Measurements from ENCODE around the gene FGFR4.
A peak's percentile ranks its signal among the peaks of the same experiment; 100 is the strongest.

The FGFR4 gene

DNA sequence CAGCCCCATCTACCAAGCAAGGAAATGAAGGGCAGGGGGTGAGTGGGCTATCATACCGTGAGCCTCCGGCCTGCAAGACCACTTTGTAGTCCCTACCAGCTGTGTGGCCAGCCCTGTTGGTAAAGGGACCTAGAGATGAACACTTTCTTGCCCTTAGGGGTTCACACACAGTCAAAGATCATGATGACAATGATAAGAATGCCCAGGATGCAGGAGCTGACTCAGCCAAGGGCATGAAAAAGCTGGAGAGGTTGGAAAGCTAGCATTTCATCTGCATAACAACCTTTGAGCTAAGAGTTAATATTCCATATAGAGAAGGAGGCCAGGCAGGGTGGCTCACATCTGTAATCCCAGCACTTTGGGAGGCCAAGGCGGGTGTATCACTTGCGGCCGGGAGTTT, 19.2 kb upstream of the FGFR4 start:
- H3K4me1 ChIP-seq (ENCODE audit: insufficient read depth, low read length, severe bottlenecking) = peaks cover 24% of the 10 kb centered on the region
- H3K27ac ChIP-seq (ENCODE audit: low read depth, low read length, poor library complexity, severe bottlenecking) = no peak overlapping the region
- no peaks in the 10 kb centered on the region for H4K20me1 ChIP-seq (ENCODE audit: insufficient read depth, low read length)
- no peak overlapping the region for H3K9ac ChIP-seq (ENCODE audit: low read length)
- no peak overlapping the region for H3K4me3 ChIP-seq (ENCODE audit: low read depth, low read length, poor library complexity, severe bottlenecking)
- 0 out of 2 replicates have a peak, but pooled peaks cover 7% of the 10 kb centered on the region for H3F3A ChIP-seq (ENCODE audit: insufficient read depth, low read length)
- no peaks in the 10 kb centered on the region for H3K79me2 ChIP-seq (ENCODE audit: insufficient read depth, low read length)
- H3K9me3 ChIP-seq (ENCODE audit: low read length) = no peaks in the 10 kb centered on the region
- H2AFZ ChIP-seq (ENCODE audit: low read length) = no peak overlapping the region
- peaks cover 38% of the 10 kb centered on the region for H3K36me3 ChIP-seq (ENCODE audit: insufficient read depth, low read length)
- H3K9me2 ChIP-seq (ENCODE audit: low read depth, low read length) = no peaks in the 10 kb centered on the region
- no peaks in the 10 kb centered on the region for H3K27me3 ChIP-seq (ENCODE audit: insufficient read depth, low read length)
- no peak for TF ChIP-seq CTCF (IDR thresholded peaks at IDR 0.05; ENCODE audit: low read length)
- no peak for TF ChIP-seq EZH2 (IDR thresholded peaks at IDR 0.05; ENCODE audit: borderline replicate concordance, low read length)
- no peak overlapping the region for H3K4me2 ChIP-seq (ENCODE audit: low read length)

- no peak overlapping the region for H2AFZ ChIP-seq (ENCODE audit: low read length)
- H3K27ac ChIP-seq (ENCODE audit: low read depth, low read length, poor library complexity, severe bottlenecking) = peak overlapping the region; percentile 96
- peak overlapping the region; percentile 34 for H3K4me3 ChIP-seq (ENCODE audit: low read depth, low read length, poor library complexity, severe bottlenecking)
- TF ChIP-seq EZH2 (IDR thresholded peaks at IDR 0.05; ENCODE audit: borderline replicate concordance, low read length) (no peak), CTCF (IDR thresholded peaks at IDR 0.05; ENCODE audit: low read length) (no peak)
- no peaks in the 10 kb centered on the region for H4K20me1 ChIP-seq (ENCODE audit: insufficient read depth, low read length)
- H3K4me2 ChIP-seq (ENCODE audit: low read length) = peak overlapping the region; percentile 30; the same call in 1 of the 2 replicates
- peak overlapping the region; percentile 51; the same call in 1 of the 2 replicates for H3K9ac ChIP-seq (ENCODE audit: low read length)
- H3F3A ChIP-seq (ENCODE audit: insufficient read depth, low read length) = 0 out of 2 replicates have a peak, but pooled peaks cover 7% of the 10 kb centered on the region
- no peaks in the 10 kb centered on the region for H3K9me3 ChIP-seq (ENCODE audit: low read length)
- peaks cover 24% of the 10 kb centered on the region for H3K4me1 ChIP-seq (ENCODE audit: insufficient read depth, low read length, severe bottlenecking)
- peaks cover 8% of the 10 kb centered on the region; the same call in 1 of the 2 replicates for H3K36me3 ChIP-seq (ENCODE audit: insufficient read depth, low read length)
- H3K27me3 ChIP-seq (ENCODE audit: insufficient read depth, low read length) = no peaks in the 10 kb centered on the region
- no peaks in the 10 kb centered on the region for H3K9me2 ChIP-seq (ENCODE audit: low read depth, low read length)
- no peaks in the 10 kb centered on the region for H3K79me2 ChIP-seq (ENCODE audit: insufficient read depth, low read length)
Measured at GRCh38 chr5:177070536-177071191, 16.1 kb upstream of the FGFR4 start.

DNA sequence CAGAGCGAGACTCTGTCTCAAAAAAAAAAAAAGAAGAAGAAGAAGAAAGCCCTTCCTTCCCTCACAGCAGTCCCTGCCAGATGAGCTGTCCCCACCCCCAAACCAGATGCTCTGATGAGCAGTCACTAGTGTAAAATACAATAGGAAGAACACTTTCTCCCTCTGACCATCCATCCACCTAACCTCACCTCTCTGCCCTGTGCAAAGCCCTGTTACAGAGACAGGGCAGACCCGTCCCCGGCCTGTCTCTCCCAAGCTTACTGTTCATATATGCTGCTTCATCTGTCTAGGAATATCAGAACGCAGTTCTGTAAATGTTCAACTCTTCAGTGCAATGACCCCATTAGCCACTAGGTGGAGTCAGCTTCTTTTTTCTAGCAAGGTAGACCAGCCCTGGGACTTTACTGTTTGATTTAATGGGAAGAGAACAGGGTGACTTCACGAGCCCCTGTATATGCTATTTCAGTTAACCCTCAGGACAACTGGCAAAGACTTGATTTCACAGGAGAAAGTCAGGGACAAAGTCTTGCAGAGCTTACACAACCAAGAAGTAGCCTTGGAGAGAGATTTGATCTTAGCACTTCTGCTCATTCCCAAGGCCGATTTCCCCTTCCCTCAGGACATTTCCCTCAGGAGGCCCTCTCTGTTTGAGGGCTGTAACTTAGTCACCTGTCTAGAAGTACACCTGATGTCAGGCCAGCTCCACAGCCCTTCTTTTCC, 14.9 kb upstream of the FGFR4 start:
- peak; percentile 98 for TF ChIP-seq CTCF (IDR thresholded peaks at IDR 0.05; ENCODE audit: low read length)
- TF ChIP-seq EZH2 (IDR thresholded peaks at IDR 0.05; ENCODE audit: borderline replicate concordance, low read length) = no peak
- no peaks in the 10 kb centered on the region for H3K9me2 ChIP-seq (ENCODE audit: low read depth, low read length)
- H4K20me1 ChIP-seq (ENCODE audit: insufficient read depth, low read length) = no peaks in the 10 kb centered on the region
- H2AFZ ChIP-seq (ENCODE audit: low read length) = no peak overlapping the region
- H3K4me1 ChIP-seq (ENCODE audit: insufficient read depth, low read length, severe bottlenecking) = peaks cover 24% of the 10 kb centered on the region
- H3F3A ChIP-seq (ENCODE audit: insufficient read depth, low read length) = 0 out of 2 replicates have a peak, but pooled peaks cover 7% of the 10 kb centered on the region
- H3K27ac ChIP-seq (ENCODE audit: low read depth, low read length, poor library complexity, severe bottlenecking) = peak overlapping the region; percentile 96
- H3K36me3 ChIP-seq (ENCODE audit: insufficient read depth, low read length) = no peaks in the 10 kb centered on the region; the same call in 1 of the 2 replicates
- peak overlapping the region; percentile 2 for H3K4me3 ChIP-seq (ENCODE audit: low read depth, low read length, poor library complexity, severe bottlenecking)
- peak overlapping the region; percentile 30 for H3K4me2 ChIP-seq (ENCODE audit: low read length)
- no peaks in the 10 kb centered on the region for H3K9me3 ChIP-seq (ENCODE audit: low read length)
- H3K27me3 ChIP-seq (ENCODE audit: insufficient read depth, low read length) = no peaks in the 10 kb centered on the region
- H3K79me2 ChIP-seq (ENCODE audit: insufficient read depth, low read length) = no peaks in the 10 kb centered on the region
- no peak overlapping the region for H3K9ac ChIP-seq (ENCODE audit: low read length)
